ENCODE data around the gene ATOH8.

The ATOH8 gene

GRCh38 chr2:85744741-85745601 is 8.8 kb upstream of the ATOH8 start:
- Histone ChIP-seq H3K27ac (ENCODE audit: low read depth, low read length) (peak overlapping the region; percentile 22), H3K9ac (ENCODE audit: low read depth in 1 of 2, low read length in 2 of 2) (peak overlapping the region in 1 of 2 donors; percentile 7), H3K27me3 (ENCODE audit: control insufficient read depth in 1 of 2, insufficient read depth in 2 of 2, low read length in 2 of 2) (peaks cover 8 to 10% of the 10 kb centered on the region in 2 donors), H3K9me3 (ENCODE audit: control insufficient read depth in 1 of 2, low read length in 2 of 2) (no peaks in the 10 kb centered on the region), H3K36me3 (ENCODE audit: control insufficient read depth in 1 of 2, insufficient read depth in 2 of 2, low read length in 2 of 2) (no peaks in the 10 kb centered on the region), H3K4me3 (ENCODE audit: low read depth in 1 of 2, low read length in 2 of 2) (no peak overlapping the region), H3K4me1 (ENCODE audit: control insufficient read depth in 1 of 2, insufficient read depth in 2 of 2, low read length in 2 of 2) (peaks cover 23 to 34% of the 10 kb centered on the region in 2 donors)

DNA sequence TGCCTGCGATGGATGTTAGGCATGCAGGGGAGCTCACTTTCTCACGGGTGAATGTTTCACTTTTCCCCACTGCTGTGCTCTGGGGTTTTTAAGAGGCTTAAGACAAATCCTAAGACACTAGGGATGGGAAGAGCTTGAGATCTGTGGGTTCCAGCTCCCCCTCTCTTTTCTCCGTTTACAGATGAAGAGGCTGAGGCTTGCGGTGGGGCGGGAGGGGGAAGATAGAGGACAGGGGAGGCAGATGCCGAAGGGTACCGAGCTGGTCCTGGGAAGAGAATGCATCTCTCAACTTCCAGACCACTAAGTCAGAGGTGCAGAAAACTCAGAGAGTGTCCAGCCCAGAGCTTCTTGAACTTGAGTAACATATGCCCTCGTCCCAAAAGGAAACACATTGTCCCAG is 8.2 kb upstream of the ATOH8 start:
- no peaks in the 10 kb centered on the region for H3K9me3 ChIP-seq (ENCODE audit: control insufficient read depth in 1 of 2, low read length in 2 of 2)
- peak overlapping the region in 1 of 2 donors; percentile 7 for H3K9ac ChIP-seq (ENCODE audit: low read depth in 1 of 2, low read length in 2 of 2)
- H3K4me3 ChIP-seq (ENCODE audit: low read depth in 1 of 2, low read length in 2 of 2), result no peak overlapping the region
- H3K4me1 ChIP-seq (ENCODE audit: control insufficient read depth in 1 of 2, insufficient read depth in 2 of 2, low read length in 2 of 2), result peaks cover 23 to 35% of the 10 kb centered on the region in 2 donors
- peaks cover 8 to 10% of the 10 kb centered on the region in 2 donors for H3K27me3 ChIP-seq (ENCODE audit: control insufficient read depth in 1 of 2, insufficient read depth in 2 of 2, low read length in 2 of 2)
- no peaks in the 10 kb centered on the region for H3K36me3 ChIP-seq (ENCODE audit: control insufficient read depth in 1 of 2, insufficient read depth in 2 of 2, low read length in 2 of 2)
- H3K27ac ChIP-seq (ENCODE audit: low read depth, low read length), result peak overlapping the region; percentile 22

GRCh38 chr2:85746321-85747004 is 7.3 kb upstream of the ATOH8 start:
- H3K27ac ChIP-seq (ENCODE audit: low read depth, low read length), result no peak overlapping the region

DNA sequence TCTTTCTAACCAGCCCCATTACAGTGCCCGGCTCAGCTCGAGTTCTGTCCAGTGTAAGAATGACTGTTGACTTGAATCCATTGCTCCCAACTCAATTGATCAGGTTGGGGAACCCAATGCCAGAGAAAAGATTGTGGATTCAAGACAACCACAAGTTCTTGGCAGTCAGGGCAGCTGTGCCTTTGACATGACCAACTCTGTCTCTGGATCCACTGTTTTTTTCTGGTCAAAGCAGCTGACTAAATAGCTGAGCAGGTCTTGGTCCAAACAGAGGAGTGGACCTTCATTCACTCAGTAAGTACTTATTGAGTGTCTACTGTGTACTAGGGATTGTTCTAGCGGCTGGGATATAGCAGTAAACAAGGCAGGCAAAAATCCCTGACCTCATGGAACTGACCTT is 6.3 kb upstream of the ATOH8 start:
- H3K9ac ChIP-seq (ENCODE audit: low read depth in 1 of 2, low read length in 2 of 2), result no peak overlapping the region
- no peak overlapping the region for H3K27ac ChIP-seq (ENCODE audit: low read depth, low read length)
- H3K4me1 ChIP-seq (ENCODE audit: control insufficient read depth in 1 of 2, insufficient read depth in 2 of 2, low read length in 2 of 2), result peaks cover 23 to 29% of the 10 kb centered on the region in 2 donors
- peaks cover 26% of the 10 kb centered on the region in 2 donors for H3K27me3 ChIP-seq (ENCODE audit: control insufficient read depth in 1 of 2, insufficient read depth in 2 of 2, low read length in 2 of 2)
- no peaks in the 10 kb centered on the region for H3K36me3 ChIP-seq (ENCODE audit: control insufficient read depth in 1 of 2, insufficient read depth in 2 of 2, low read length in 2 of 2)
- no peak overlapping the region for H3K4me3 ChIP-seq (ENCODE audit: low read depth in 1 of 2, low read length in 2 of 2)
- H3K9me3 ChIP-seq (ENCODE audit: control insufficient read depth in 1 of 2, low read length in 2 of 2), result no peaks in the 10 kb centered on the region

More at GRCh38 chr2:85746321-85747004, 7.3 kb upstream of the ATOH8 start:
- Histone ChIP-seq H3K36me3 (ENCODE audit: control insufficient read depth in 1 of 2, insufficient read depth in 2 of 2, low read length in 2 of 2) (no peaks in the 10 kb centered on the region), H3K27me3 (ENCODE audit: control insufficient read depth in 1 of 2, insufficient read depth in 2 of 2, low read length in 2 of 2) (peaks cover 16 to 17% of the 10 kb centered on the region in 2 donors), H3K9ac (ENCODE audit: low read depth in 1 of 2, low read length in 2 of 2) (no peak overlapping the region), H3K4me1 (ENCODE audit: control insufficient read depth in 1 of 2, insufficient read depth in 2 of 2, low read length in 2 of 2) (peaks cover 27 to 37% of the 10 kb centered on the region in 2 donors), H3K4me3 (ENCODE audit: low read depth in 1 of 2, low read length in 2 of 2) (no peak overlapping the region), H3K9me3 (ENCODE audit: control insufficient read depth in 1 of 2, low read length in 2 of 2) (no peaks in the 10 kb centered on the region)

DNA sequence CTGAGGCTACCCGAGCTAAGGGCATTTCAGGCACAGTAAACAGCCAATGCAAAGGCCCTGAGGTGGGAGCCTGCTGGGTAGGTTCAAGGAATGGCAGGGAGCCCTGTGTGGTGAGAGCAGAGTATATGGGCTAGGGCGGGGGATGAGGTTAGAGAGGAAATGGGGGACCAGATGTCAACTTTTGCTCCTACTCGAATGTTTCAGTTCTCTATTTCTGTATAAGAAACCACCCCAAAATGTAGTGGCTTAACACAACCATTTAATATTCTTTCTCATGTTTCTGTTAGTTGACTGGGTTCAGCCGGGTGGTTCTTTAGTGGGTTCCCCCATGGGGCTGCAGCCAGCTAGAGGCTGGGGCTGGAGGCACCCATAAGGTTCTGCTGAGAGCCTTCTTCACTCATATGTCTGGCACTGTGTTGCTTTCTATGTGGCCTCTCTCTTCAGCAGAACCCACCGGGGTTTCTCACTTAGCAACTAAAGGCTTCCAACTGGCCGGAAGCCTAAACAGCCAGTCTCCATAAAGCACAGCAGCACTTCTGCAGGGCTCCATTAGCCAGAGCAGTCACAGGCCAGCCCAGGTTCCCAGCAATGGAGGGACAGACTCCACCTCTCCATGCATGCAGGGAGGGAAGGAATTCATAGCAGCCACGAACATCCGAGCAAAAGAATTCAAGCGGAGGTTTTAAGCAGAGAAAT is 5.6 kb upstream of the ATOH8 start:
- Histone ChIP-seq H3K4me1 (ENCODE audit: control insufficient read depth in 1 of 2, insufficient read depth in 2 of 2, low read length in 2 of 2) (peaks cover 18 to 26% of the 10 kb centered on the region in 2 donors), H3K9ac (ENCODE audit: low read depth in 1 of 2, low read length in 2 of 2) (no peak overlapping the region), H3K4me3 (ENCODE audit: low read depth in 1 of 2, low read length in 2 of 2) (no peak overlapping the region), H3K9me3 (ENCODE audit: control insufficient read depth in 1 of 2, low read length in 2 of 2) (no peaks in the 10 kb centered on the region), H3K27ac (ENCODE audit: low read depth, low read length) (no peak overlapping the region), H3K36me3 (ENCODE audit: control insufficient read depth in 1 of 2, insufficient read depth in 2 of 2, low read length in 2 of 2) (no peaks in the 10 kb centered on the region), H3K27me3 (ENCODE audit: control insufficient read depth in 1 of 2, insufficient read depth in 2 of 2, low read length in 2 of 2) (peaks cover 34% of the 10 kb centered on the region in 2 donors)

GRCh38 chr2:85748985-85749875 is 4.6 kb upstream of the ATOH8 start:
- Histone ChIP-seq H3K4me1 (ENCODE audit: control insufficient read depth in 1 of 2, insufficient read depth in 2 of 2, low read length in 2 of 2) (peaks cover 9 to 19% of the 10 kb centered on the region in 2 donors), H3K9me3 (ENCODE audit: control insufficient read depth in 1 of 2, low read length in 2 of 2) (no peaks in the 10 kb centered on the region), H3K4me3 (ENCODE audit: low read depth in 1 of 2, low read length in 2 of 2) (no peak overlapping the region), H3K9ac (ENCODE audit: low read depth in 1 of 2, low read length in 2 of 2) (no peak overlapping the region), H3K27me3 (ENCODE audit: control insufficient read depth in 1 of 2, insufficient read depth in 2 of 2, low read length in 2 of 2) (peaks cover 35 to 38% of the 10 kb centered on the region in 2 donors), H3K27ac (ENCODE audit: low read depth, low read length) (no peak overlapping the region), H3K36me3 (ENCODE audit: control insufficient read depth in 1 of 2, insufficient read depth in 2 of 2, low read length in 2 of 2) (no peaks in the 10 kb centered on the region)

DNA sequence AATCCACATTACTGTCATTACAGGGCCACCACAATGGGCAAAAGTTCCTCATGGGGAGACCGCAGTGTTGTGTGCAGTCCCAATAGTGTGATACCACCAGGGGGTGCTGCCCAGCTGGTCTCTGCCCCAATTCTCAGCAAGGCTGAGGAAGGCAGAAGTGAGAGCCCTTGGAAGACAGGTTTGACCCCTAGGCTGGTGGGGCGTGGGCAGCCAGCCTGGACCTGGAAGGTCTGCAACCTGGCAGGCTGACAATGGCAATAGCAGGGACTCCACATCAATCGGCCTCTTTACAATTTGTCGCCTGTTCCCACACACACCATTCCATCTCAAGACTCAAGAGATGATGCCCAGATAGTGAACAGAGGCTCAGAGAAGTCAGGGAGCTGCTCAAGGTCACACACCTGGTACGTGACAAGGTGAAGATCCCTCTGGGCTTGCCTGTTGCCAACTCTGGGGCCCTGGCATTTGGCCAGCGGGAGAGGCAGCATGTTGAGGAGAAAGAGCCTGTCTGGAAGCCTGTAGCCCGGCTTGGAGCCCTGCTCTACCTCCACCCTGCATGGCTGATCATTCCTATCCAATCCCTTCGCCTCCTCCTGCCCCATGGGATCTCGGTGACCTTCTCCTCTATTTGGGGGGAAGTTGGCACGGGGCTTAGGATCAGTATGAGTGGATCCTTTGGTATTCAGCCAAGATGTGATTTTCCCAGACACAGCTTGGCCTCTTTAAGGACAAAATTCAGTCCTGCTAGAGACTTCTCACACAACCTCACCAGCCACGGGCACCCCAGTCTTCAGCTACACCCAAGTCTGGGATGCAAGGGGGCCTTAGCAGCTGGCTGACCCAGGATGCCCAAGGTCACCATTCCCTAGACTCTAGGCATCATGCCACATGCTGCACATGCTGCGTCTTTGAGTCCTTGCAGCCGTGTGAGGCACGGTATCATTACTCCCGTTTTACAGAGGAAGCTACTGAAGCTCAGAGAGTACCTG is 2.9 kb upstream of the ATOH8 start:
- peaks cover 14 to 18% of the 10 kb centered on the region in 2 donors for H3K4me1 ChIP-seq (ENCODE audit: control insufficient read depth in 1 of 2, insufficient read depth in 2 of 2, low read length in 2 of 2)
- H3K27me3 ChIP-seq (ENCODE audit: control insufficient read depth in 1 of 2, insufficient read depth in 2 of 2, low read length in 2 of 2), result peaks cover 42 to 44% of the 10 kb centered on the region in 2 donors
- H3K4me3 ChIP-seq (ENCODE audit: low read depth in 1 of 2, low read length in 2 of 2), result no peak overlapping the region

GRCh38 chr2:85751627-85752026 is 2.2 kb upstream of the ATOH8 start:
- H3K27me3 ChIP-seq (ENCODE audit: control insufficient read depth in 1 of 2, insufficient read depth in 2 of 2, low read length in 2 of 2), result peaks cover 44 to 48% of the 10 kb centered on the region in 2 donors
- H3K4me1 ChIP-seq (ENCODE audit: control insufficient read depth in 1 of 2, insufficient read depth in 2 of 2, low read length in 2 of 2), result peaks cover 16 to 22% of the 10 kb centered on the region in 2 donors
- H3K4me3 ChIP-seq (ENCODE audit: low read depth in 1 of 2, low read length in 2 of 2), result no peak overlapping the region
- no peak overlapping the region for H3K9ac ChIP-seq (ENCODE audit: low read depth in 1 of 2, low read length in 2 of 2)
- H3K36me3 ChIP-seq (ENCODE audit: control insufficient read depth in 1 of 2, insufficient read depth in 2 of 2, low read length in 2 of 2), result no peaks in the 10 kb centered on the region
- no peak overlapping the region for H3K27ac ChIP-seq (ENCODE audit: low read depth, low read length)
- H3K9me3 ChIP-seq (ENCODE audit: control insufficient read depth in 1 of 2, low read length in 2 of 2), result no peaks in the 10 kb centered on the region

More for the DNA sequence above, 2.9 kb upstream of the ATOH8 start:
- no peaks in the 10 kb centered on the region for H3K9me3 ChIP-seq (ENCODE audit: control insufficient read depth in 1 of 2, low read length in 2 of 2)
- no peak overlapping the region for H3K9ac ChIP-seq (ENCODE audit: low read depth in 1 of 2, low read length in 2 of 2)
- H3K27ac ChIP-seq (ENCODE audit: low read depth, low read length), result no peak overlapping the region
- H3K36me3 ChIP-seq (ENCODE audit: control insufficient read depth in 1 of 2, insufficient read depth in 2 of 2, low read length in 2 of 2), result no peaks in the 10 kb centered on the region

All from duodenal mucosa (tissue), 2 donors.